SU-DHL-6 (cell line): ENCODE data around the gene CHCHD10.

Experiments
- H2AFZ ChIP-seq: fragments of 200-600 bp; sonication (generic); 2 replicates; pipeline ENCODE4 v1.6.1; 2014; ENCODE audit warnings: low read depth, mild to moderate bottlenecking, moderate library complexity, mixed read lengths, antibody characterized with exemption, low read length; ENCODE audit not compliant: severe bottlenecking
- H3F3A ChIP-seq: fragments of 200-600 bp; shearing (Covaris generic); 2 replicates; pipeline ENCODE4 v1.6.0; 2016; ENCODE audit warnings: antibody characterized with exemption, mild to moderate bottlenecking; ENCODE audit not compliant: insufficient read depth
- H3K27ac ChIP-seq: fragments of 200-600 bp; sonication (generic); 2 replicates; pipeline ENCODE4 v1.5.1; 2016; ENCODE audit warnings: low read depth, mild to moderate bottlenecking, low read length, moderate library complexity, mixed read lengths
- H3K27me3 ChIP-seq: fragments of 200-600 bp; sonication (generic), shearing (Covaris generic); 2 replicates; pipeline ENCODE4 v1.6.0; 2014; ENCODE audit warnings: mild to moderate bottlenecking, low read length
- H3K36me3 ChIP-seq: fragments of 200-600 bp; sonication (generic); 2 replicates; pipeline ENCODE4 v1.6.1; 2014; ENCODE audit warnings: mild to moderate bottlenecking, low read length, mixed read lengths
- H3K4me2 ChIP-seq: fragments of 300-600, 200-600 bp; shearing (Covaris generic), sonication (generic); 2 replicates; pipeline ENCODE4 v1.6.0; 2014; ENCODE audit warnings: low read length, low read depth, mild to moderate bottlenecking; ENCODE audit not compliant: poor library complexity, severe bottlenecking
- H3K4me3 ChIP-seq: fragments of 200-600 bp; sonication (generic); 2 replicates; pipeline ENCODE4 v1.5.1; 2014; ENCODE audit warnings: antibody characterized with exemption, low read length, mild to moderate bottlenecking, mixed read lengths; ENCODE audit not compliant: insufficient read depth, poor library complexity, severe bottlenecking
- H3K79me2 ChIP-seq: fragments of 200-600 bp; sonication (generic); 2 replicates; pipeline ENCODE4 v1.6.1; 2014; ENCODE audit warnings: mild to moderate bottlenecking, low read length, moderate library complexity; ENCODE audit not compliant: insufficient read depth
- H3K9ac ChIP-seq: fragments of 200-600 bp; sonication (generic); 2 replicates; pipeline ENCODE4 v1.7.0; 2014; ENCODE audit warnings: mild to moderate bottlenecking, low read length
- H3K9me2 ChIP-seq: fragments of 200-600 bp; sonication (generic); replicated peaks from 2 replicates; pipeline ENCODE4 v1.6.1; 2014; ENCODE audit warnings: low read length; ENCODE audit not compliant: insufficient read depth
- H3K9me3 ChIP-seq: fragments of 200-600 bp; sonication (generic); 2 replicates; pipeline ENCODE4 v1.6.1; 2014; ENCODE audit warnings: low read length, mixed read lengths; ENCODE audit not compliant: insufficient read depth
- H4K20me1 ChIP-seq: fragments of 200-600 bp; sonication (generic); 2 replicates; pipeline ENCODE4 v1.6.1; 2014; ENCODE audit warnings: low read depth, mild to moderate bottlenecking, antibody characterized with exemption, low read length, moderate library complexity, mixed read lengths
- EZH2phosphoT487 ChIP-seq: fragments of 200-600 bp; sonication (generic), shearing (Covaris generic); conservative IDR thresholded peaks from 2 replicates; pipeline ENCODE4 v1.6.1; 2018; ENCODE audit warnings: mild to moderate bottlenecking, antibody characterized with exemption, low read length, moderate library complexity, mixed read lengths
- TF ChIP-seq, protein P1 (sequence below): fragments of 200-600 bp; sonication (generic); IDR thresholded peaks from one replicate; pipeline ENCODE4 v1.5.1; 2017; ENCODE audit warnings: antibody characterized with exemption, mild to moderate bottlenecking, low read length, moderate library complexity; ENCODE audit not compliant: insufficient read depth, poor library complexity, severe bottlenecking

The CHCHD10 gene

DNA sequence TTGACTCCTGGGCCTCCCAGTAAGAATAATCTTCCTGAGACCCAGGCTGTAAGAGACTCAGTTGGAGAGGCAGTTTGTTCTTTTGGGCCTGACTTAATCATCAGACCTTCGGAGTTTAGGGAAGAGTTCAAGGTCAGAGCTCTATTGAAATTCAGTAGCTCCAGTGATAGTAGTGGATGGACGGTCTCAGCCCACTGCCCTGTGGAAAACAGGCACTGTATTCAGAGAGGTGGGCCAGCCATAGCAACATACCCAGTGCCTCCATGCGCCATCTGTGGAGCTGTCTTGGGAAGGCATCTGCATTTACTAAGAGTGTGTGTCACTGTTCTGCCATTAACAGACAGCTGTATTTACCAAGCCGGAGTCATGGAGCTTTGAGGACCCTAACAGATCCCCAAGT, 21.9 kb upstream of the CHCHD10 start:
- peaks cover 6% of the 10 kb centered on the region; the same call in 1 of the 2 replicates for H4K20me1 ChIP-seq
- no peak overlapping the region for H2AFZ ChIP-seq
- H3K4me3 ChIP-seq = no peak overlapping the region
- H3K27me3 ChIP-seq = no peaks in the 10 kb centered on the region
- H3K36me3 ChIP-seq = peaks cover 4% of the 10 kb centered on the region; the same call in 1 of the 2 replicates
- H3K9ac ChIP-seq = no peak overlapping the region
- no peak overlapping the region for H3K27ac ChIP-seq
- TF ChIP-seq EZH2phosphoT487 = no peak
- TF ChIP-seq, protein P1, sequence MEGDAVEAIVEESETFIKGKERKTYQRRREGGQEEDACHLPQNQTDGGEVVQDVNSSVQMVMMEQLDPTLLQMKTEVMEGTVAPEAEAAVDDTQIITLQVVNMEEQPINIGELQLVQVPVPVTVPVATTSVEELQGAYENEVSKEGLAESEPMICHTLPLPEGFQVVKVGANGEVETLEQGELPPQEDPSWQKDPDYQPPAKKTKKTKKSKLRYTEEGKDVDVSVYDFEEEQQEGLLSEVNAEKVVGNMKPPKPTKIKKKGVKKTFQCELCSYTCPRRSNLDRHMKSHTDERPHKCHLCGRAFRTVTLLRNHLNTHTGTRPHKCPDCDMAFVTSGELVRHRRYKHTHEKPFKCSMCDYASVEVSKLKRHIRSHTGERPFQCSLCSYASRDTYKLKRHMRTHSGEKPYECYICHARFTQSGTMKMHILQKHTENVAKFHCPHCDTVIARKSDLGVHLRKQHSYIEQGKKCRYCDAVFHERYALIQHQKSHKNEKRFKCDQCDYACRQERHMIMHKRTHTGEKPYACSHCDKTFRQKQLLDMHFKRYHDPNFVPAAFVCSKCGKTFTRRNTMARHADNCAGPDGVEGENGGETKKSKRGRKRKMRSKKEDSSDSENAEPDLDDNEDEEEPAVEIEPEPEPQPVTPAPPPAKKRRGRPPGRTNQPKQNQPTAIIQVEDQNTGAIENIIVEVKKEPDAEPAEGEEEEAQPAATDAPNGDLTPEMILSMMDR = no peak
- H3K9me2 ChIP-seq = no peaks in the 10 kb centered on the region
- H3K79me2 ChIP-seq = peaks cover 56% of the 10 kb centered on the region
- H3K9me3 ChIP-seq = no peaks in the 10 kb centered on the region
- no peak overlapping the region for H3K4me2 ChIP-seq
- H3F3A ChIP-seq = peaks cover 2% of the 10 kb centered on the region; the same call in 1 of the 2 replicates

DNA sequence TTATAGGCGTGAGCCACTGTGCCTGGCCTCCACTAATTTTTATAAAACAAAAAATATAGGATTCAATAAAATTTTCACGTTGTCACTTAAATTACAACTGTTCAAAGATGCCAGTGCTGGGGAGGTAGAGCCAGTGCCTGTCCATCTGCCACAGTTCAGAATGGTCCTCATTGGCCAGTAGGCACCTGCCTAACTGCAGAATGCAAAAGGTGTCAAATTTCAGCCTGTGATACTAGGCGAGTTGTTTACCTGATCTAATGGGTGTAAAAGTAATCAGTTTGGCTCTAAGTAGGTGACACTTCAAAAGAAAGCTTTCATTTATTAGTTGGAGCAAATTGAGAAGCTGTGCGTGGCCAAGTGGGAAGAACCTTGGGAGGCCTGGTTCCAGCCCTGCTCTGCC, 21.3 kb upstream of the CHCHD10 start:
- H3K36me3 ChIP-seq = peaks cover 1% of the 10 kb centered on the region; the same call in 1 of the 2 replicates
- H3K27me3 ChIP-seq = no peaks in the 10 kb centered on the region
- H4K20me1 ChIP-seq = peaks cover 6% of the 10 kb centered on the region; the same call in 1 of the 2 replicates
- TF ChIP-seq, protein P1 = no peak
- TF ChIP-seq EZH2phosphoT487 = no peak
- H3K79me2 ChIP-seq = peaks cover 56% of the 10 kb centered on the region
- no peak overlapping the region for H2AFZ ChIP-seq
- no peaks in the 10 kb centered on the region for H3K9me2 ChIP-seq
- no peaks in the 10 kb centered on the region for H3K9me3 ChIP-seq
- no peak overlapping the region for H3K27ac ChIP-seq
- H3K4me2 ChIP-seq = no peak overlapping the region
- no peak overlapping the region for H3K9ac ChIP-seq
- no peak overlapping the region for H3K4me3 ChIP-seq
- no peaks in the 10 kb centered on the region; the same call in 1 of the 2 replicates for H3F3A ChIP-seq

DNA sequence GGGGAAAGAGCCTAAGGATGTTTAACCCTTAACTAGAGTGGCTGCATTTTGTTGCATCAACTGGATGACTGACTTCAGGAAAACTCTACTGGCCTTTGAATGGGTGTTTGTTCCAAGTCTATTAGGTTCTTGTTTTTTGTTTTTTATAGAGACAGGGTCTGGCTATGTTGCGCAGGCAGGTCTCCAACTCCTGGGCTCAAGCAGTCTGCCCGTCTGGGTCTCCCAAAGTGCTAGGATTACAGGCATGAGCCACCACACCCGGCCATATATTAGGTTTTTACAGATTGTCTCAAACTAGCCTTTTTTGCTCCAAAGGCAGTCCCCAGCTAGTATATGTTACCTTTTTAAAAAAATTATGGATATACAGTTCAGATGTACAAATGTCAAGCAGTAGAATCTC, 20.1 kb upstream of the CHCHD10 start:
- H2AFZ ChIP-seq = no peak overlapping the region
- no peaks in the 10 kb centered on the region for H3K27me3 ChIP-seq
- H3F3A ChIP-seq = no peaks in the 10 kb centered on the region; the same call in 1 of the 2 replicates
- TF ChIP-seq EZH2phosphoT487 = no peak
- TF ChIP-seq, protein P1 = no peak
- H3K36me3 ChIP-seq = no peaks in the 10 kb centered on the region
- peak overlapping the region; percentile 81 for H3K4me3 ChIP-seq
- H4K20me1 ChIP-seq = peaks cover 6% of the 10 kb centered on the region; the same call in 1 of the 2 replicates
- H3K4me2 ChIP-seq = peak overlapping the region; percentile 84
- peak overlapping the region; percentile 93; the same call in 1 of the 2 replicates for H3K27ac ChIP-seq
- H3K9ac ChIP-seq = peak overlapping the region; percentile 96
- H3K9me2 ChIP-seq = no peaks in the 10 kb centered on the region
- H3K79me2 ChIP-seq = peaks cover 56% of the 10 kb centered on the region
- no peaks in the 10 kb centered on the region for H3K9me3 ChIP-seq
